Thyroid gland (tissue), 4 donors: ENCODE results near the gene ZNFX1.

ENCODE experiments used
- CTCF ChIP-seq, 6 experiments: fragments of 200-600 bp in 3 of 6; fragments of 450-650 bp in 3 of 6; sonication (generic) in 3 of 6; IDR thresholded peaks; one replicate each; pipeline ENCODE4 v1.5.1; 2016 to 2019; ENCODE audit warnings: antibody characterized with exemption in 6 of 6, mild to moderate bottlenecking in 2 of 6, inconsistent platforms in 1 of 6, moderate library complexity in 1 of 6
- POLR2A ChIP-seq, 2 donors: fragments of 450-650 bp; IDR thresholded peaks; one replicate each; pipeline ENCODE4 v1.6.1; 2017; ENCODE audit warnings: antibody characterized with exemption in 2 of 2, mild to moderate bottlenecking in 2 of 2, moderate library complexity in 1 of 2

DNA sequence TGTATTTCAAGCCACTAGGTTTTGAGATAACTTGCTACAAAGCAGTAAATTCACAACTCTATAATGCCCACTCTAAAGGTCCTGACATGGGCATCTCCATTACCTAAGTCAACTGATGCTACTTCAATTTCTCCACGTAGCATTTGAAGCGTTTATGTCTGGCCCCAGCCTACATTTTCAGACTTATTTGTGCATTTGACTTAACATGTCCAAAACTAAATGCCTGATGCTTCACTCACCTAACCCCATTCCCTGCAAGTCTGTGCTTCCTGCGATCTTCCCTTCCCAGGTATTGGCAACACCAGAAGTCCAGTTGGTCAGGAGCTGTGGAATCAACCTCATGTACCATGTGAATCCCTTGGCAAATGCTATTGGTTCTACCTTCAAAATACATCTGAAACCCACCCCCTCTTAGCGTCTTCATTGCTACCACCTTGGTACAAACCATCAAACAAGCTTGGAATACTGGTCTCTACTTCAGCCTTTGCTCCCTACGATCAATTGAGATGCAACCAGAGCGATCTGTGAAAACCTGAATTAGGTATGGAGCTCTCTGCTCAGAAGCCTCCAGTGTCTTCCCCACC lies 12.8 kb upstream of the ZNFX1 start:
- TF ChIP-seq CTCF (IDR thresholded peaks at IDR 0.05): no peak
- TF ChIP-seq POLR2A (IDR thresholded peaks at IDR 0.05): no peak
